Type B pancreatic cell (in vitro differentiated cells): ENCODE data around the gene BAZ1A. TPM values are rescaled to one million over a fixed set of nuclear protein-coding genes. Genes with fewer than 3 reads are reported as not detected.

Experiments used
- DNase-seq: peaks from one replicate; pipeline ENCODE4 v3.0.0; 2021; ENCODE audit warnings: mixed read lengths; ENCODE audit not compliant: unreplicated experiment; ENCODE audit errors: extremely low spot score
- H3K27ac Mint-ChIP-seq: 2 replicates; pipeline ENCODE4 v1.8.0; 2021; ENCODE audit warnings: mild to moderate bottlenecking, mixed read lengths
- H3K27me3 Mint-ChIP-seq: 2 replicates; pipeline ENCODE4 v1.8.0; 2021; ENCODE audit warnings: mixed read lengths
- H3K36me3 Mint-ChIP-seq: 2 replicates; pipeline ENCODE4 v1.8.0; 2021; ENCODE audit warnings: mixed read lengths
- H3K4me1 Mint-ChIP-seq: one replicate; pipeline ENCODE4 v1.8.0; 2021; ENCODE audit warnings: mixed read lengths; ENCODE audit not compliant: unreplicated experiment
- H3K4me3 Mint-ChIP-seq: 2 replicates; pipeline ENCODE4 v1.8.0; 2021; ENCODE audit warnings: mild to moderate bottlenecking, mixed read lengths
- H3K9me3 Mint-ChIP-seq: 2 replicates; pipeline ENCODE4 v1.8.0; 2021; ENCODE audit warnings: mixed read lengths
- total RNA-seq: library from RNA; stranded (reverse); gene quantifications from 2 replicates; pipeline ENCODE4 v1.2.1, GENCODE V29; 2021; ENCODE audit warnings: low replicate concordance
- TF ChIP-seq, protein P1 (sequence below): fragments of 200-600 bp; sonication (generic); conservative IDR thresholded peaks from 2 replicates; pipeline ENCODE4 v1.5.0; 2021; ENCODE audit warnings: antibody characterized with exemption, mild to moderate bottlenecking

The BAZ1A gene
- total RNA-seq, 1 donor from 2014 or later = 28.2 TPM

DNA sequence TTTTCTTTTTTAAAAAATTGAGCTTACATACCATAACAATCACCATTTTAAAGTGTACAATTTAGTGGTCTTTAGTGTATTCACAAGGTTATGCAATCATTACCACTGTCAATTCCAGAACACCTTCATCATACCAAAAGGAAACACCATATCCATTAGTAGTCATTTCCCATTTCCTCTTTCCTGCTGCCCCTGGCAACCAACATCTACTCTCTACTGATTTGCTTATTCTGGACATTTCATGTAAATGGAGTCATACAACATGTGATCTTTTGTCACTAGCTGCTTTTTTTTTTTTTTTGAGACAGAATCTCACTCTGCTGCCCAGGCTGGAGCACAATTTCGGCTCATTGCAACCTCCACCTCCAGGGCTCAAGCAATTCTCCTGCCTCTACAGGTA, 93.9 kb downstream of the BAZ1A start:
- Mint-ChIP-seq H3K9me3 (no peaks in the 10 kb centered on the region), H3K4me1 (no peaks in the 10 kb centered on the region), H3K36me3 (peaks cover 31% of the 10 kb centered on the region), H3K27me3 (no peaks in the 10 kb centered on the region), H3K27ac (no peak overlapping the region), H3K4me3 (no peak overlapping the region)
- DNase-seq = no peak
- TF ChIP-seq, protein P1, sequence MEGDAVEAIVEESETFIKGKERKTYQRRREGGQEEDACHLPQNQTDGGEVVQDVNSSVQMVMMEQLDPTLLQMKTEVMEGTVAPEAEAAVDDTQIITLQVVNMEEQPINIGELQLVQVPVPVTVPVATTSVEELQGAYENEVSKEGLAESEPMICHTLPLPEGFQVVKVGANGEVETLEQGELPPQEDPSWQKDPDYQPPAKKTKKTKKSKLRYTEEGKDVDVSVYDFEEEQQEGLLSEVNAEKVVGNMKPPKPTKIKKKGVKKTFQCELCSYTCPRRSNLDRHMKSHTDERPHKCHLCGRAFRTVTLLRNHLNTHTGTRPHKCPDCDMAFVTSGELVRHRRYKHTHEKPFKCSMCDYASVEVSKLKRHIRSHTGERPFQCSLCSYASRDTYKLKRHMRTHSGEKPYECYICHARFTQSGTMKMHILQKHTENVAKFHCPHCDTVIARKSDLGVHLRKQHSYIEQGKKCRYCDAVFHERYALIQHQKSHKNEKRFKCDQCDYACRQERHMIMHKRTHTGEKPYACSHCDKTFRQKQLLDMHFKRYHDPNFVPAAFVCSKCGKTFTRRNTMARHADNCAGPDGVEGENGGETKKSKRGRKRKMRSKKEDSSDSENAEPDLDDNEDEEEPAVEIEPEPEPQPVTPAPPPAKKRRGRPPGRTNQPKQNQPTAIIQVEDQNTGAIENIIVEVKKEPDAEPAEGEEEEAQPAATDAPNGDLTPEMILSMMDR = no peak

DNA sequence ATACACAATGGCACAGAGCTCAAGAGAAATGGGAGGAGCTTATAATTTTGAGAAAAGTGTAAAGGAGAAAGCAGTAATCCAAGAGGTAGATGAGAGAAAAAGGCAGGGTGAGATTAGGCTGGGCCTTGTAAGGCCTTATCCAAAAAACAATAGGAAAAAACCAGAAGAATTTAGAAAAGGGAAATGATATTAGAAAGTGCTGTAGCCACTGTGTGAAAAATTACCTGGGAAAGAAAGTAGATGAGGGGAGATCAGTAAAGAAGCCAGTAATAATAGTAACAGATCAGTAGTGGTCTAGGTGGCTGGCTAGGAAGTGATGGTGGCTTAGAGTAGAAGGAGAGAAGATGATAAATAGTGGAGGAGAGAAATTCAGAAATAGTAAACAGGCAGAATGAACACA, 94.5 kb downstream of the BAZ1A start:
- H3K27me3 Mint-ChIP-seq = no peaks in the 10 kb centered on the region
- H3K36me3 Mint-ChIP-seq = peaks cover 33% of the 10 kb centered on the region
- no peaks in the 10 kb centered on the region for H3K9me3 Mint-ChIP-seq

DNA sequence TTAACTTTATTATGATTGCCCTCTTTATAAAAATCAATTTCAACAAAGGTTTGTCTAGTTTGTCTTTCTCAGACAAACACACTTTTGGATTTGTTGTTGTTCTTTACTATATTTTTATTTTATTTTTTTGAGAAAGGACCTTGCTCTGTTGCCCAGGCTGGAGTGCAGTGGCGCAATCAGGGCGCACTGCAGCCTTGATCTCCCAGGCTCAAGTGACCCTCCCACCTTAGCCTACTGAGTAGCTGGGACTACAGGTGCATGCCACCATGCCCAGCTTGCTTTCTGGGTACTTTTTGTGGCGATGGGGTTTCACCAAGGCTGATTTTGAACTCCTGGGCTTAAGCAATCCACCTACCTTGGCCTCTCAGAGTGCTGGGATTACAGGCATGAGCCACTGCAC, 96.4 kb downstream of the BAZ1A start:
- Mint-ChIP-seq H3K9me3 (no peaks in the 10 kb centered on the region), H3K4me3 (no peak overlapping the region), H3K36me3 (peaks cover 38% of the 10 kb centered on the region), H3K27me3 (no peaks in the 10 kb centered on the region), H3K4me1 (no peaks in the 10 kb centered on the region), H3K27ac (no peak overlapping the region)
- TF ChIP-seq, protein P1 = no peak
- no peak for DNase-seq

More for the DNA sequence above, 94.5 kb downstream of the BAZ1A start:
- no peak overlapping the region for H3K4me3 Mint-ChIP-seq
- H3K27ac Mint-ChIP-seq = no peak overlapping the region
- no peaks in the 10 kb centered on the region for H3K4me1 Mint-ChIP-seq
- TF ChIP-seq, protein P1 = no peak
- no peak for DNase-seq

DNA sequence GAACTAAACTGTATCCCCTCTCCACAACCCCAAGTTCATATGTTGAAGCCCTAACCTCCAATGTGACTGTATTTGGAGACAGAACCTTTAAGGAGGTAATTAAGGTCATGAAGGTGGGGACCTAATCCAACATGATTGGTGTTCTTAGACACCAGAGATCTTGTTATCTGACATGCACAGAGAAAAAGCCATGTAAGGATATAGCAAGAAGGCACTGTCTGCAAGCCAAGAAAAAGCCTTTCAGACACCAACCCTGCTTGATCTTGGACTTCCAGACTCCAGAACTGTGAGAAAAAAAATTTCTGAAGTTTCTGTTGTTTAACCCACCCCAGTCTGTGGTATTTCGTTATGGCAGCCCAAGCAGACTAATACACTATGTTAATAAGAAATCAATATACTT, 98.5 kb downstream of the BAZ1A start:
- TF ChIP-seq, protein P1 = no peak
- H3K36me3 Mint-ChIP-seq = peaks cover 35% of the 10 kb centered on the region
- H3K27me3 Mint-ChIP-seq = no peaks in the 10 kb centered on the region
- H3K4me1 Mint-ChIP-seq = no peaks in the 10 kb centered on the region
- no peak overlapping the region for H3K4me3 Mint-ChIP-seq
- no peak overlapping the region for H3K27ac Mint-ChIP-seq
- H3K9me3 Mint-ChIP-seq = no peaks in the 10 kb centered on the region
- DNase-seq = no peak

DNA sequence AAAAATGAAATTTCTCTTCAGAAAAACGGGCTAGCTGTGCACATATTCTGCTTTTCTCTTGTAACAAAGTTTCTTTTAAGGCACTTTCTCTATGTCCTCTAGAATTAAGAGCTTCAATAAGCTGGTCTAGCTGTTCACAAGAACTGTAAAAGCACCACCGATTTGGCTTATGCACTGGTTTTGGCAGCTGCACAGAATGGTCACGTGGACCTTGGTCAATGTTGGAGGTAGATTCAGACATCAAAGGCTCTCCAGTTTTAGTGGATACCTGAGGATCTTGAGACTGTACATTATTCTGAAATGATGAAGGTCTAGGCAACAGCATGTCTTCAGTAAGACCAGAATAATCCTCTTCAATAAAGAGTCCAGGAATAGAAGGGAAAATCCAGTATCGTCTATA, 99.2 kb downstream of the BAZ1A start:
- Mint-ChIP-seq H3K27ac (no peak overlapping the region), H3K4me3 (no peak overlapping the region), H3K9me3 (no peaks in the 10 kb centered on the region), H3K36me3 (peaks cover 38% of the 10 kb centered on the region), H3K27me3 (no peaks in the 10 kb centered on the region), H3K4me1 (no peaks in the 10 kb centered on the region)
- TF ChIP-seq, protein P1 = no peak
- DNase-seq = no peak

DNA sequence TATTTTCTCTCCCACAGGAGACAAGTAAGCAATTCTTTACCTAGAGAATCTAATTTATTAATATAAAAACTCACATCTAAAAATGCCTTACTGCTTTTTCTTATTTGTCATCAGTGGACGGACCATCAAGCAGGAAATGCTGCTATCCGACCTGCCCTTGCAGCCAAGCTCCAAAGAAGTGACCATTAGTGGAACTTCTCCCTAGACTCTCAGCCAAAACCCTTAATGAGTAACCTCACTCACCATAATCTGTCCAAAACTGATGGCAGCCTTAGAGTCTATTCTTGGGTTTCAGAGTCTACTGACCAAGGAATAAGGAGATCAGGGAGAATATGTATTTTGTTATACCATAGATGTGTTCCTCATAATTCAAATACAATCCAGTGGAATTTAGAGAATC, 99.8 kb downstream of the BAZ1A start:
- TF ChIP-seq, protein P1 = no peak
- no peak for DNase-seq
- Mint-ChIP-seq H3K36me3 (peaks cover 35% of the 10 kb centered on the region), H3K9me3 (no peaks in the 10 kb centered on the region), H3K4me1 (no peaks in the 10 kb centered on the region), H3K27me3 (no peaks in the 10 kb centered on the region), H3K27ac (no peak overlapping the region), H3K4me3 (no peak overlapping the region)
